ENCODE data around the gene HOXA7. TPM values are rescaled to one million over a fixed set of nuclear protein-coding genes. Genes with fewer than 3 reads are reported as not detected.
A peak's percentile ranks its signal among the peaks of the same experiment; 100 is the strongest.

The HOXA7 gene
- total RNA-seq, 3 donors from 2014 or later, result 17.1 to 29.8 (median 27.9) TPM

- intact Hi-C loops (cut with DNase I, micrococcal nuclease), result loop anchor here in 1 of 2 donors (10.0 kb wide), 2 partner anchors 734 to 834 kb away; no protein-coding TSS in a partner anchor
- TF ChIP-seq CTCF (IDR thresholded peaks at IDR 0.05), result no peak
- no peaks in the 10 kb centered on the region for H3K36me3 ChIP-seq (ENCODE audit: low read depth)
- H3K9me3 ChIP-seq, result no peaks in the 10 kb centered on the region
- no peak for ATAC-seq
- DNase-seq, result peak; percentile 33 to 54 (median 39)
- no peak overlapping the region for H3K4me3 ChIP-seq
- peaks cover 40% of the 10 kb centered on the region for H3K4me1 ChIP-seq (ENCODE audit: low read depth)
These were observed 34.8 kb upstream of the HOXA7 start for GRCh38 chr7:27191161-27191731.

GRCh38 chr7:27189997-27190748 is 33.7 kb upstream of the HOXA7 start:
- no peaks in the 10 kb centered on the region for H3K36me3 ChIP-seq (ENCODE audit: low read depth)
- H3K4me1 ChIP-seq (ENCODE audit: low read depth), result peaks cover 49% of the 10 kb centered on the region
- DNase-seq, result peak; percentile 26 to 61 (median 55)
- no peak for TF ChIP-seq CTCF (IDR thresholded peaks at IDR 0.05)
- H3K9me3 ChIP-seq, result no peaks in the 10 kb centered on the region
- H3K4me3 ChIP-seq, result no peak overlapping the region
- intact Hi-C loops (cut with DNase I, micrococcal nuclease), result loop anchor here in 1 of 2 donors (10.0 kb wide), 2 partner anchors 735 to 835 kb away; no protein-coding TSS in a partner anchor
- ATAC-seq, result peak; percentile 18

- Histone ChIP-seq H3K4me3 (peak overlapping the region; percentile 6), H3K36me3 (ENCODE audit: low read depth) (no peaks in the 10 kb centered on the region), H3K9me3 (no peaks in the 10 kb centered on the region), H3K4me1 (ENCODE audit: low read depth) (peaks cover 49% of the 10 kb centered on the region)
- peak; percentile 49 for ATAC-seq
- intact Hi-C loops (cut with DNase I, micrococcal nuclease), result no loop called here
- no peak for TF ChIP-seq CTCF (IDR thresholded peaks at IDR 0.05)
- DNase-seq, result peak in 2 of 3 donors; percentile 73 to 81
These were observed 33.0 kb upstream of the HOXA7 start for GRCh38 chr7:27189295-27189996.

- H3K4me1 ChIP-seq (ENCODE audit: low read depth), result peaks cover 49% of the 10 kb centered on the region
- no peaks in the 10 kb centered on the region for H3K9me3 ChIP-seq
- intact Hi-C loops (cut with DNase I, micrococcal nuclease), result no loop called here
- DNase-seq (peak in 2 of 3 donors; percentile 60 to 70), ATAC-seq (peak; percentile 3)
- peak overlapping the region; percentile 13 for H3K4me3 ChIP-seq
- no peak for TF ChIP-seq CTCF (IDR thresholded peaks at IDR 0.05)
- H3K36me3 ChIP-seq (ENCODE audit: low read depth), result no peaks in the 10 kb centered on the region
These were observed 32.2 kb upstream of the HOXA7 start for GRCh38 chr7:27188386-27189294.
